Ovary (tissue), 9 donors: Measurements from ENCODE around the gene ADARB2. TPM values are rescaled to one million over a fixed set of nuclear protein-coding genes. Genes with fewer than 3 reads are reported as not detected.

ENCODE experiments used
- DNase-seq, 5 donors: peaks; one replicate each; pipeline ENCODE4 v3.0.0-alpha.2; 2019 to 2020
- H3K27ac ChIP-seq, 2 donors: fragments of 200-600 bp; one replicate each; pipeline versions ENCODE4 v1.5.1 to v1.8.0; 2019 to 2022
- H3K27me3 ChIP-seq: fragments of 200-600 bp; one replicate; pipeline ENCODE4 v1.8.0; 2022
- H3K36me3 ChIP-seq: fragments of 200-600 bp; sonication (generic); one replicate; pipeline ENCODE4 v1.5.1; 2019
- H3K4me1 ChIP-seq: one replicate; pipeline ENCODE4 v1.8.1; 2013; ENCODE audit warnings: mild to moderate bottlenecking, moderate library complexity; ENCODE audit not compliant: insufficient read depth
- H3K4me3 ChIP-seq: fragments of 200-600 bp; sonication (generic); one replicate; pipeline ENCODE4 v1.5.1; 2017
- H3K9me3 ChIP-seq, 2 donors: fragments of 200-600 bp in 1 of 2; sonication (generic) in 1 of 2; one replicate each; pipeline versions ENCODE4 v1.5.1 to v1.8.1; 2013 to 2019; ENCODE audit warnings: mild to moderate bottlenecking in 1 of 2, moderate library complexity in 1 of 2
- CTCF ChIP-seq, 3 donors: fragments of 450-650 bp in 2 of 3; fragments of 200-600 bp in 1 of 3; IDR thresholded peaks; one replicate each; pipeline versions ENCODE4 v1.5.1 to v1.8.0; 2016 to 2022; ENCODE audit warnings: antibody characterized with exemption in 3 of 3, mild to moderate bottlenecking in 1 of 3
- EP300 ChIP-seq: sonication (generic); formaldehyde crosslinking; IDR thresholded peaks from one replicate; pipeline ENCODE4 v1.6.1; 2017; ENCODE audit warnings: antibody characterized with exemption
- POLR2A ChIP-seq: fragments of 450-650 bp; IDR thresholded peaks from one replicate; pipeline ENCODE4 v1.6.1; 2017; ENCODE audit warnings: antibody characterized with exemption, mild to moderate bottlenecking, moderate library complexity
- WGBS, 3 donors: extraction: QIAGEN DNeasy Blood & Tissue Kit in 1 of 3; methylation state at CpG; one replicate each; pipeline versions ENCODE4 v1.1.5 to v1.1.7; 2013 to 2017; 5-methylcytosine and 5-hydroxymethylcytosine counted together
- intact Hi-C, 4 donors: fragments of 100-400 bp; cut with DNase I; formaldehyde crosslinking; loops; one replicate each; pipeline versions ENCODE4 v1.11.0 to v1.15.1; 2022 to 2023
- polyA plus RNA-seq, 2 donors: library from polyadenylated mRNA; stranded (reverse); fragments of 200-250 nt in 1 of 2; fragments of 350-450 nt in 1 of 2; fragmentation: Illumina TruSeq in 1 of 2; extraction: RNeasy Lipid Tissue Mini Kit (QIAGEN cat#74804) in 1 of 2; gene quantifications; one replicate each; pipeline ENCODE4 v1.2.3, GENCODE V29; 2013 to 2014
- total RNA-seq, 7 donors: library from RNA; depleted of rRNA in 2 of 7; stranded (reverse); fragments of >200 nt in 2 of 7; fragmentation: NEBNext Ultra II Directional in 3 of 7; extraction: Animal tissue kit (Norgen Biotek cat#: 25700) in 3 of 7; gene quantifications; one replicate each; pipeline versions ENCODE4 v1.1.0 to v1.2.4, GENCODE V29; 2016 to 2023
- donor health status: DM: no; HTN: no; CAD: no; lungs with moderate emphysema.
- donor health status: DM: no; HTN: no; CAD: no.
- donor health status: Bipolar disorder and iron deficiency.
- donor health status: DM: yes; HTN: yes; CAD: no.
- donor health status: DM: no; HTN: no; CAD: no.
- donor health status: DM: yes; HTN: yes; CAD: no.

Gene ADARB2
- total and polyA plus RNA-seq, 9 donors, result 0.12 to 2.0 (median 0.36) TPM; not detected in 2

GRCh38 chr10:1674501-1674900 lies 62.8 kb downstream of the ADARB2 start:
- Histone ChIP-seq H3K27ac (no peak overlapping the region), H3K36me3 (no peaks in the 10 kb centered on the region), H3K9me3 (no peaks in the 10 kb centered on the region), H3K4me3 (no peak overlapping the region), H3K27me3 (no peaks in the 10 kb centered on the region), H3K4me1 (no peaks in the 10 kb centered on the region)
- intact Hi-C loops, result no loop called here
- TF ChIP-seq EP300 (no peak), POLR2A (no peak), CTCF (IDR thresholded peaks at IDR 0.05) (no peak)
- WGBS, 3 donors, result 92 to 93% (median 93%) methylated on average over 11 of the region's 11 CpGs
- no peak for DNase-seq

- Histone ChIP-seq H3K4me3 (no peak overlapping the region), H3K27ac (no peak overlapping the region), H3K27me3 (no peaks in the 10 kb centered on the region), H3K9me3 (no peaks in the 10 kb centered on the region), H3K36me3 (no peaks in the 10 kb centered on the region), H3K4me1 (no peaks in the 10 kb centered on the region)
- TF ChIP-seq EP300, result no peak
- no peak for TF ChIP-seq POLR2A
- no peak for TF ChIP-seq CTCF (IDR thresholded peaks at IDR 0.05)
- intact Hi-C loops, result no loop called here
- 82 to 86% (median 86%) methylated on average over 21 of the region's 21 CpGs for WGBS, 3 donors
- DNase-seq, result no peak
These were observed 63.6 kb downstream of the ADARB2 start for GRCh38 chr10:1673568-1674345.

GRCh38 chr10:1672001-1672781 lies 65.1 kb downstream of the ADARB2 start:
- no peak for TF ChIP-seq POLR2A
- no peak for TF ChIP-seq EP300
- TF ChIP-seq CTCF (IDR thresholded peaks at IDR 0.05), result no peak
- Histone ChIP-seq H3K4me3 (no peak overlapping the region), H3K36me3 (no peaks in the 10 kb centered on the region), H3K4me1 (no peaks in the 10 kb centered on the region), H3K27me3 (no peaks in the 10 kb centered on the region), H3K9me3 (no peaks in the 10 kb centered on the region), H3K27ac (no peak overlapping the region)
- intact Hi-C loops, result no loop called here
- WGBS, 3 donors, result 88 to 90% (median 89%) methylated on average over 37 of the region's 37 CpGs
- DNase-seq, result no peak

- intact Hi-C loops, result no loop called here
- WGBS, 3 donors, result 85 to 92% (median 89%) methylated on average over 20 of the region's 20 CpGs
- no peaks in the 10 kb centered on the region for H3K36me3 ChIP-seq
- no peak for TF ChIP-seq CTCF (IDR thresholded peaks at IDR 0.05)
- no peak for TF ChIP-seq POLR2A
- no peak for TF ChIP-seq EP300
- no peak overlapping the region for H3K4me3 ChIP-seq
- H3K9me3 ChIP-seq, result no peaks in the 10 kb centered on the region
- DNase-seq, result no peak
- H3K27me3 ChIP-seq, result no peaks in the 10 kb centered on the region
- H3K27ac ChIP-seq, result no peak overlapping the region
- H3K4me1 ChIP-seq, result no peaks in the 10 kb centered on the region
These were observed 65.8 kb downstream of the ADARB2 start for GRCh38 chr10:1671366-1672000.
